Esophagus mucosa (tissue), 1 donor: ENCODE results near the gene PADI6. TPM values are rescaled to one million over a fixed set of nuclear protein-coding genes. Genes with fewer than 3 reads are reported as not detected.

Experiments
- ATAC-seq: fragments of 200-7000 bp; cut with Tn5 transposase; one replicate; pipeline ENCODE4 v1.9.1; 2020
- total RNA-seq: library from RNA; stranded (reverse); gene quantifications from one replicate; pipeline ENCODE4 v1.2.4, GENCODE V29; 2023
- donor health status: DM: yes; HTN: yes; CAD: no.

Gene PADI6
- total RNA-seq, 1 donor from 2014 or later, result not detected

GRCh38 chr1:17358557-17358956 lies 13.4 kb upstream of the PADI6 start:
- no peak for ATAC-seq

- no peak for ATAC-seq
Observed at GRCh38 chr1:17359031-17359430, 13.0 kb upstream of the PADI6 start.

GRCh38 chr1:17359808-17360207 lies 12.2 kb upstream of the PADI6 start:
- ATAC-seq, result no peak

GRCh38 chr1:17360272-17360956 lies 11.6 kb upstream of the PADI6 start:
- ATAC-seq, result no peak

- no peak for ATAC-seq
Observed at GRCh38 chr1:17361687-17362086, 10.3 kb upstream of the PADI6 start.

- no peak for ATAC-seq
Observed at GRCh38 chr1:17363351-17363750, 8.6 kb upstream of the PADI6 start.

- no peak for ATAC-seq
Observed at GRCh38 chr1:17363771-17364170, 8.2 kb upstream of the PADI6 start.

- ATAC-seq, result peak; percentile 50
Observed at GRCh38 chr1:17365293-17365692, 6.7 kb upstream of the PADI6 start.

GRCh38 chr1:17369466-17369865 lies 2.5 kb upstream of the PADI6 start:
- peak; percentile 51 for ATAC-seq

GRCh38 chr1:17370618-17371017 lies 1.4 kb upstream of the PADI6 start:
- peak; percentile 55 for ATAC-seq

- no peak for ATAC-seq
Observed at GRCh38 chr1:17372955-17373354, 959 bp downstream of the PADI6 start.

GRCh38 chr1:17375651-17376050 lies 3.7 kb downstream of the PADI6 start:
- ATAC-seq, result no peak

GRCh38 chr1:17377325-17377953 lies 5.4 kb downstream of the PADI6 start:
- peak; percentile 68 for ATAC-seq

- no peak for ATAC-seq
Observed at GRCh38 chr1:17381161-17381560, 9.2 kb downstream of the PADI6 start.

GRCh38 chr1:17392199-17392740 lies 20.3 kb downstream of the PADI6 start:
- ATAC-seq, result no peak

- ATAC-seq, result peak; percentile 31
Observed at GRCh38 chr1:17393230-17393629, 21.2 kb downstream of the PADI6 start.

GRCh38 chr1:17397910-17398695 lies 26.1 kb downstream of the PADI6 start:
- ATAC-seq, result no peak

- no peak for ATAC-seq
Observed at GRCh38 chr1:17400725-17401341, 28.8 kb downstream of the PADI6 start.

GRCh38 chr1:17401841-17402240 lies 29.8 kb downstream of the PADI6 start:
- ATAC-seq, result no peak

- peak; percentile 69 for ATAC-seq
Observed at GRCh38 chr1:17403081-17403480, 31.1 kb downstream of the PADI6 start.

- ATAC-seq, result no peak
Observed at GRCh38 chr1:17404034-17404684, 32.2 kb downstream of the PADI6 start.

GRCh38 chr1:17404820-17405219 lies 32.8 kb downstream of the PADI6 start:
- ATAC-seq, result no peak
